ENCODE measurements around the gene AJAP1. TPM values are rescaled to one million over a fixed set of nuclear protein-coding genes. Genes with fewer than 3 reads are reported as not detected.

AJAP1 gene
- total RNA-seq, 2 donors from 2014 or later: 0.41 to 0.49 TPM

DNA sequence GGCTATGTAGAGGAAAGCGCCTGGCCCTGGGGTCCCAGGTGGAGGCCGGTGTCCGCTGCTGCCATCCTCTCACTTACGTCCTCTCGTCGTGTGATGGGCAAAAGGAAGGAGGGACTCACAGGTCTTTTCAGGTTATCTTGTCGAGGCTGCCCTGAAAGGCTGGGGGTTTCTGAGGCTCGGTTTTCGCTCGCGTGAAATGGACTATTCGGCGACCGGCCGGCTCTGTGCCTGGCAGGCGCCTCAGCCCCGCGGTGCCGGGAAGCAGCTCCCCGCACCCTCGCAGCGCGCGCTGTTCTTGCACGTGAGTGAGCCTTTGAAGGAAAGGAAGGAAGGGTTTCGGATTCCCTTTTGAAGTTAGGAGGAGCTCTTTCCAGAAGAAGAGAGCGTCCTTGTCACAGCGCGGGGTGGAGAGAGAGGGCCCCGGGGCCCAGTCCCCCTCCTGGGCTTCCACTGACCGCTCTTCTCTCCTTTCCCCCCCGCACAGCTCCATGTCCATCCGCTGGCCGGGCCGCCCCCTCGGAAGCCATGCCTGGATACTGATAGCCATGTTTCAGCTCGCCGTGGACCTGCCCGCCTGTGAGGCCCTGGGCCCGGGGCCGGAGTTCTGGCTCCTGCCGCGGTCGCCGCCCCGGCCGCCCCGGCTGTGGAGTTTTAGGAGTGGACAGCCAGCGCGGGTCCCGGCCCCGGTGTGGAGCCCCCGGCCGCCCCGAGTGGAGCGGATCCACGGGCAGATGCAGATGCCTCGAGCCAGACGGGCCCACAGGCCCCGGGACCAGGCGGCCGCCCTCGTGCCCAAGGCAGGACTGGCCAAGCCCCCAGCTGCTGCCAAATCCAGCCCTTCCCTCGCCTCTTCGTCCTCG lies 57.2 kb downstream of the AJAP1 start:
- Histone ChIP-seq H3K27me3 (replicated peaks; ENCODE audit: insufficient read depth) (no peaks in the 10 kb centered on the region), H3K9me3 (no peaks in the 10 kb centered on the region), H3K36me3 (no peaks in the 10 kb centered on the region), H3K4me1 (ENCODE audit: control insufficient read depth in 1 of 2, low read depth in 2 of 2) (no peaks in the 10 kb centered on the region), H3K4me3 (no peak overlapping the region), H3K27ac (no peak overlapping the region)
- TF ChIP-seq, protein P1, sequence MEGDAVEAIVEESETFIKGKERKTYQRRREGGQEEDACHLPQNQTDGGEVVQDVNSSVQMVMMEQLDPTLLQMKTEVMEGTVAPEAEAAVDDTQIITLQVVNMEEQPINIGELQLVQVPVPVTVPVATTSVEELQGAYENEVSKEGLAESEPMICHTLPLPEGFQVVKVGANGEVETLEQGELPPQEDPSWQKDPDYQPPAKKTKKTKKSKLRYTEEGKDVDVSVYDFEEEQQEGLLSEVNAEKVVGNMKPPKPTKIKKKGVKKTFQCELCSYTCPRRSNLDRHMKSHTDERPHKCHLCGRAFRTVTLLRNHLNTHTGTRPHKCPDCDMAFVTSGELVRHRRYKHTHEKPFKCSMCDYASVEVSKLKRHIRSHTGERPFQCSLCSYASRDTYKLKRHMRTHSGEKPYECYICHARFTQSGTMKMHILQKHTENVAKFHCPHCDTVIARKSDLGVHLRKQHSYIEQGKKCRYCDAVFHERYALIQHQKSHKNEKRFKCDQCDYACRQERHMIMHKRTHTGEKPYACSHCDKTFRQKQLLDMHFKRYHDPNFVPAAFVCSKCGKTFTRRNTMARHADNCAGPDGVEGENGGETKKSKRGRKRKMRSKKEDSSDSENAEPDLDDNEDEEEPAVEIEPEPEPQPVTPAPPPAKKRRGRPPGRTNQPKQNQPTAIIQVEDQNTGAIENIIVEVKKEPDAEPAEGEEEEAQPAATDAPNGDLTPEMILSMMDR (IDR thresholded peaks at IDR 0.05): no peak
- no peak for ATAC-seq (ENCODE audit: insufficient number of reproducible peaks, low FRiP score, low read depth)
- DNase-seq (ENCODE audit: low spot score): no peak

DNA sequence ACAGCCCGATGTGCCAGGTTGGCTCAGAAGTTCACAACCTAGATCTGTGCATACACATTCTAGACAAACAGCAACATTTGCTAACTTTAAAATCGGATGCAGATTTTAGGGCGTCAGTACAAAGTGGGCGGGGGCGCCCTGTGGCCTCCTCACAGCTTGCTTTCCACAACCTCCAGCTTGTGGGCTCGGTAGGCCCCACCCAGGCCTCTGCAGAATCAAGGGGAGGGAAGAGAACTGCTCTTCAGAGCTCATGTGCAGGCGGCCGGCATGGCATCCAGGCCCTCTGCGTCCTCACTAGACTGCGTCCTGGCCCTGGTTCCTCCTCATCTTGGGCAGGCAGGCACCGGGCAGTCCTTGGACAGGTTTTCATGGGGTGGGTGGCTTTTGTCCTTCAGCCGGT lies 59.3 kb downstream of the AJAP1 start:
- H3K9me3 ChIP-seq: no peaks in the 10 kb centered on the region
- no peaks in the 10 kb centered on the region for H3K4me1 ChIP-seq (ENCODE audit: control insufficient read depth in 1 of 2, low read depth in 2 of 2)
- no peak overlapping the region for H3K4me3 ChIP-seq
- no peaks in the 10 kb centered on the region for H3K36me3 ChIP-seq
- DNase-seq (ENCODE audit: low spot score): no peak
- H3K27me3 ChIP-seq (replicated peaks; ENCODE audit: insufficient read depth): no peaks in the 10 kb centered on the region
- TF ChIP-seq, protein P1 (IDR thresholded peaks at IDR 0.05): no peak
- ATAC-seq (ENCODE audit: insufficient number of reproducible peaks, low FRiP score, low read depth): no peak
- H3K27ac ChIP-seq: no peak overlapping the region

DNA sequence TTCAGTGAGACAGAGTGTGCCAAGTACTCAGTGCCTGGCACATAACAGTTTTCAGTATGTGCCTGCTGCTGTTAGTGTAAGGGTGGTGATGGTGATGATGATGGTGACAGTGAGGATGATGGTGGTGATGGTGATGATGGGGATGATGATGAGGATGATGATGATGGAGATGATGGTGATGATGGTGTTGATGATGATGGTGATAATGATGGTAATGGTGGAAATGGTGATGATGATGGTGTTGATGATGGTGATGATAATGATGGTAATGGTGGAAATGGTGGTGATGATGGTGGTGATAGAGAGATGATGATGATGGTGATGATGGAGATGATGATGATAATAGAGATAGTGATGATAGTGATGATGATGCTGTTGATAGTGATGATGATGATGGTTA lies 62.0 kb downstream of the AJAP1 start:
- H3K9me3 ChIP-seq: no peaks in the 10 kb centered on the region
- TF ChIP-seq, protein P1 (IDR thresholded peaks at IDR 0.05): no peak
- no peaks in the 10 kb centered on the region for H3K27me3 ChIP-seq (replicated peaks; ENCODE audit: insufficient read depth)
- no peaks in the 10 kb centered on the region for H3K4me1 ChIP-seq (ENCODE audit: control insufficient read depth in 1 of 2, low read depth in 2 of 2)
- no peaks in the 10 kb centered on the region for H3K36me3 ChIP-seq
- H3K27ac ChIP-seq: no peak overlapping the region
- no peak overlapping the region for H3K4me3 ChIP-seq
- DNase-seq (ENCODE audit: low spot score) (no peak), ATAC-seq (ENCODE audit: insufficient number of reproducible peaks, low FRiP score, low read depth) (no peak)

DNA sequence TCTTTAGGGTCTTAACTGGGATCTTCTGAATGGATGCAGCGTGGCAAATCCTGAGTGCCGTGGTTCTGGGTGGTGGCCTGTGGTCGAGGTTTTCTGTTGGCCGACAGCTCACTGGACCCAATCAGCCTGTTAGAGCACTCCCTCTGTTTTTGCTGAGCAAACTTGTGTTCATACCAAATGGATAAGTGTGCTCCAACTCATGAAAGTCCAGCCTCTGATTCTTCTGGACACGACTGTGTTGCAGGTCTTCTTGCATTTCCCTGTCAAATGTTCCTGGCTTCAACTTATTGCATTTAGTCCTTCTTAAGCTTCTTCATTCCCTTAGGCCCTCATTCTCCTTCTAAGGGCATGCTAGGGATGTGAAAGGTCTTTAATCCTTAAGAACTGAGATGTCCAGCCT lies 63.7 kb downstream of the AJAP1 start:
- DNase-seq (ENCODE audit: low spot score): no peak
- Histone ChIP-seq H3K4me3 (no peak overlapping the region), H3K27ac (no peak overlapping the region), H3K4me1 (ENCODE audit: control insufficient read depth in 1 of 2, low read depth in 2 of 2) (no peaks in the 10 kb centered on the region), H3K36me3 (no peaks in the 10 kb centered on the region), H3K9me3 (no peaks in the 10 kb centered on the region), H3K27me3 (replicated peaks; ENCODE audit: insufficient read depth) (no peaks in the 10 kb centered on the region)
- ATAC-seq (ENCODE audit: insufficient number of reproducible peaks, low FRiP score, low read depth): no peak
- TF ChIP-seq, protein P1 (IDR thresholded peaks at IDR 0.05): no peak

DNA sequence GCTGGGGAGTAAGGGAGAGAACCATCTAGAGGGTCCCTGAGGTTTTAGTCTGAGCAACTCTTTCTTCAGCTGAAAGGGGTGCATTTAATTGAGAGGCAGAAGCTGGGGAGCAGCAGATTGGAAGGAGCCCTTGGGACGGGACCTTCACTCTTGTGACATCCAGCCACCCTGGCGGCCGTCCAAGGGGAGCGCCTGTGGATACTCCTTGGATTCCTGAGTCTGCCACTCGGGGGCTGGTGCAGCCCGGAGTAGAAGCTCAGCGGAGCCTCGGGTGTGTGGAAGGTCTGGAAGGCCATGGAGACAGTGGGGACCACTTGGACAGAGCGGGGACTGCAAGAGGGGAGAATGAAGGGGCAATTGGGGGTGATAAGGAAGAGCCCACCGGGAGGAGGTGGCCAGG lies 68.7 kb downstream of the AJAP1 start:
- Histone ChIP-seq H3K4me1 (ENCODE audit: control insufficient read depth in 1 of 2, low read depth in 2 of 2) (no peaks in the 10 kb centered on the region), H3K36me3 (no peaks in the 10 kb centered on the region), H3K4me3 (no peak overlapping the region), H3K9me3 (no peaks in the 10 kb centered on the region), H3K27ac (no peak overlapping the region), H3K27me3 (replicated peaks; ENCODE audit: insufficient read depth) (no peaks in the 10 kb centered on the region)
- TF ChIP-seq, protein P1 (IDR thresholded peaks at IDR 0.05): no peak
- no peak for ATAC-seq (ENCODE audit: insufficient number of reproducible peaks, low FRiP score, low read depth)
- DNase-seq (ENCODE audit: low spot score): no peak
